Osteocyte (in vitro differentiated cells): ENCODE data around the gene FAAP20. TPM values are rescaled to one million over a fixed set of nuclear protein-coding genes. Genes with fewer than 3 reads are reported as not detected.

Source experiments
- DNase-seq: peaks from one replicate; pipeline ENCODE4 v3.0.0; 2021; ENCODE audit warnings: mixed read lengths; ENCODE audit not compliant: unreplicated experiment; ENCODE audit errors: extremely low spot score
- H3K27ac Mint-ChIP-seq: one replicate; pipeline ENCODE4 v1.8.0; 2021; ENCODE audit warnings: mild to moderate bottlenecking, mixed read lengths; ENCODE audit not compliant: unreplicated experiment
- H3K27me3 Mint-ChIP-seq: one replicate; pipeline ENCODE4 v1.8.0; 2021; ENCODE audit warnings: mixed read lengths; ENCODE audit not compliant: unreplicated experiment
- H3K36me3 Mint-ChIP-seq: one replicate; pipeline ENCODE4 v1.8.0; 2021; ENCODE audit warnings: mixed read lengths; ENCODE audit not compliant: unreplicated experiment
- H3K4me1 Mint-ChIP-seq: one replicate; pipeline ENCODE4 v1.8.0; 2021; ENCODE audit warnings: mixed read lengths; ENCODE audit not compliant: unreplicated experiment
- H3K4me3 Mint-ChIP-seq: one replicate; pipeline ENCODE4 v1.8.0; 2021; ENCODE audit warnings: mild to moderate bottlenecking, moderate library complexity, mixed read lengths; ENCODE audit not compliant: unreplicated experiment
- H3K9me3 Mint-ChIP-seq: one replicate; pipeline ENCODE4 v1.8.0; 2021; ENCODE audit warnings: mixed read lengths; ENCODE audit not compliant: unreplicated experiment
- CTCF ChIP-seq: fragments of 200-600 bp; sonication (generic); IDR thresholded peaks from 2 replicates; pipeline ENCODE4 v1.5.0; 2021; ENCODE audit warnings: antibody characterized with exemption, mild to moderate bottlenecking, moderate library complexity
- total RNA-seq: library from RNA; stranded (reverse); gene quantifications from 2 replicates; pipeline ENCODE4 v1.2.1, GENCODE V29; 2021

FAAP20 gene
- total RNA-seq, 1 donor from 2014 or later = 90.4 TPM

- TF ChIP-seq CTCF = no peak
- H3K9me3 Mint-ChIP-seq = no peaks in the 10 kb centered on the region
- H3K36me3 Mint-ChIP-seq = no peaks in the 10 kb centered on the region
- no peak for DNase-seq
- peaks cover 11% of the 10 kb centered on the region for H3K4me1 Mint-ChIP-seq
- no peak overlapping the region for H3K4me3 Mint-ChIP-seq
- H3K27ac Mint-ChIP-seq = no peak overlapping the region
- H3K27me3 Mint-ChIP-seq = no peaks in the 10 kb centered on the region
Observed at GRCh38 chr1:2200308-2200943, 5.9 kb upstream of the FAAP20 start.

- Mint-ChIP-seq H3K9me3 (no peaks in the 10 kb centered on the region), H3K27me3 (no peaks in the 10 kb centered on the region), H3K4me3 (peak overlapping the region; percentile 42), H3K36me3 (no peaks in the 10 kb centered on the region), H3K27ac (peak overlapping the region; percentile 72), H3K4me1 (peaks cover 9% of the 10 kb centered on the region)
- no peak for DNase-seq
- TF ChIP-seq CTCF = no peak
Observed at GRCh38 chr1:2199042-2199810, 4.7 kb upstream of the FAAP20 start.

GRCh38 chr1:2198571-2198970, 4.0 kb upstream of the FAAP20 start:
- peaks cover 9% of the 10 kb centered on the region for H3K4me1 Mint-ChIP-seq
- H3K9me3 Mint-ChIP-seq = no peaks in the 10 kb centered on the region
- DNase-seq = no peak
- no peaks in the 10 kb centered on the region for H3K36me3 Mint-ChIP-seq
- no peak overlapping the region for H3K4me3 Mint-ChIP-seq
- H3K27me3 Mint-ChIP-seq = no peaks in the 10 kb centered on the region
- peak overlapping the region; percentile 72 for H3K27ac Mint-ChIP-seq
- no peak for TF ChIP-seq CTCF

- Mint-ChIP-seq H3K4me3 (no peak overlapping the region), H3K4me1 (peaks cover 14% of the 10 kb centered on the region), H3K27ac (no peak overlapping the region), H3K27me3 (no peaks in the 10 kb centered on the region), H3K9me3 (no peaks in the 10 kb centered on the region), H3K36me3 (no peaks in the 10 kb centered on the region)
- DNase-seq = no peak
- no peak for TF ChIP-seq CTCF
Observed at GRCh38 chr1:2197707-2198165, 3.2 kb upstream of the FAAP20 start.

GRCh38 chr1:2196901-2197638, 2.5 kb upstream of the FAAP20 start:
- Mint-ChIP-seq H3K4me3 (no peak overlapping the region), H3K27me3 (no peaks in the 10 kb centered on the region), H3K36me3 (no peaks in the 10 kb centered on the region), H3K9me3 (no peaks in the 10 kb centered on the region), H3K27ac (no peak overlapping the region), H3K4me1 (peaks cover 14% of the 10 kb centered on the region)
- no peak for TF ChIP-seq CTCF
- no peak for DNase-seq
